ENCODE results near the gene DSCAM. TPM values are rescaled to one million over a fixed set of nuclear protein-coding genes. Genes with fewer than 3 reads are reported as not detected.

DSCAM gene
- total RNA-seq, 1 experiment from 2014 or later, result 0.33 TPM

- Mint-ChIP-seq H3K27ac (ENCODE audit: low read depth, unreplicated experiment) (no peak overlapping the region), H3K4me1 (ENCODE audit: insufficient read depth, unreplicated experiment) (no peaks in the 10 kb centered on the region), H3K36me3 (ENCODE audit: insufficient read depth, unreplicated experiment) (no peaks in the 10 kb centered on the region), H3K27me3 (ENCODE audit: insufficient read depth, unreplicated experiment) (no peaks in the 10 kb centered on the region), H3K9me3 (ENCODE audit: unreplicated experiment) (peaks cover 13% of the 10 kb centered on the region), H3K4me3 (ENCODE audit: unreplicated experiment) (no peak overlapping the region)
- no TSS peak for BruUV-seq (replicated peaks)
- CTCF ChIA-PET, result interaction anchor here (1.0 kb wide), 1 partner anchor 1060 kb away, joined by 3 read pairs; no protein-coding TSS in a partner anchor
- intact Hi-C loops (cut with micrococcal nuclease), result no loop called here
- no peak for TF ChIP-seq CTCF (IDR thresholded peaks at IDR 0.05; ENCODE audit: unreplicated experiment)
- POLR2A ChIA-PET, result no interaction called here
- no peak for DNase-seq (ENCODE audit: unreplicated experiment)
Measured at GRCh38 chr21:40073642-40074041, 773.3 kb downstream of the DSCAM start.

GRCh38 chr21:40070871-40071270 is 776.1 kb downstream of the DSCAM start:
- no peak for DNase-seq (ENCODE audit: unreplicated experiment)
- BruUV-seq (replicated peaks), result no TSS peak
- Mint-ChIP-seq H3K27me3 (ENCODE audit: insufficient read depth, unreplicated experiment) (peaks cover 28% of the 10 kb centered on the region), H3K4me3 (ENCODE audit: unreplicated experiment) (no peak overlapping the region), H3K4me1 (ENCODE audit: insufficient read depth, unreplicated experiment) (no peaks in the 10 kb centered on the region), H3K27ac (ENCODE audit: low read depth, unreplicated experiment) (no peak overlapping the region), H3K36me3 (ENCODE audit: insufficient read depth, unreplicated experiment) (no peaks in the 10 kb centered on the region), H3K9me3 (ENCODE audit: unreplicated experiment) (peaks cover 13% of the 10 kb centered on the region)
- TF ChIP-seq CTCF (IDR thresholded peaks at IDR 0.05; ENCODE audit: unreplicated experiment), result no peak
- ChIA-PET POLR2A (no interaction called here), CTCF (interaction anchor here (1.2 kb wide), 1 partner anchor 203 kb away, joined by 5 read pairs; the partner anchor contains the start of gene PCP4)
- intact Hi-C loops (cut with micrococcal nuclease), result no loop called here

GRCh38 chr21:40067751-40068150 is 779.2 kb downstream of the DSCAM start:
- Mint-ChIP-seq H3K27ac (ENCODE audit: low read depth, unreplicated experiment) (no peak overlapping the region), H3K9me3 (ENCODE audit: unreplicated experiment) (peaks cover 17% of the 10 kb centered on the region), H3K4me1 (ENCODE audit: insufficient read depth, unreplicated experiment) (no peaks in the 10 kb centered on the region), H3K36me3 (ENCODE audit: insufficient read depth, unreplicated experiment) (no peaks in the 10 kb centered on the region), H3K27me3 (ENCODE audit: insufficient read depth, unreplicated experiment) (peaks cover 46% of the 10 kb centered on the region), H3K4me3 (ENCODE audit: unreplicated experiment) (no peak overlapping the region)
- ChIA-PET CTCF (no interaction called here), POLR2A (no interaction called here)
- intact Hi-C loops (cut with micrococcal nuclease), result no loop called here
- no TSS peak for BruUV-seq (replicated peaks)
- DNase-seq (ENCODE audit: unreplicated experiment), result no peak
- TF ChIP-seq CTCF (IDR thresholded peaks at IDR 0.05; ENCODE audit: unreplicated experiment), result no peak

- H3K4me1 Mint-ChIP-seq (ENCODE audit: insufficient read depth, unreplicated experiment), result no peaks in the 10 kb centered on the region
- ChIA-PET POLR2A (no interaction called here), CTCF (interaction anchor here (0.6 kb wide), 1 partner anchor 1068 kb away, joined by 3 read pairs; no protein-coding TSS in a partner anchor)
- no TSS peak for BruUV-seq (replicated peaks)
- H3K4me3 Mint-ChIP-seq (ENCODE audit: unreplicated experiment), result no peak overlapping the region
- peaks cover 15% of the 10 kb centered on the region for H3K9me3 Mint-ChIP-seq (ENCODE audit: unreplicated experiment)
- H3K36me3 Mint-ChIP-seq (ENCODE audit: insufficient read depth, unreplicated experiment), result no peaks in the 10 kb centered on the region
- intact Hi-C loops (cut with micrococcal nuclease), result no loop called here
- no peak overlapping the region for H3K27ac Mint-ChIP-seq (ENCODE audit: low read depth, unreplicated experiment)
- no peak for DNase-seq (ENCODE audit: unreplicated experiment)
- TF ChIP-seq CTCF (IDR thresholded peaks at IDR 0.05; ENCODE audit: unreplicated experiment), result no peak
- H3K27me3 Mint-ChIP-seq (ENCODE audit: insufficient read depth, unreplicated experiment), result peaks cover 58% of the 10 kb centered on the region
Measured at GRCh38 chr21:40066221-40066620, 780.7 kb downstream of the DSCAM start.

Measured in MCF 10A (cell line).